GM23338 (cell line): Measurements from ENCODE around the gene TMEM43. TPM values are rescaled to one million over a fixed set of nuclear protein-coding genes. Genes with fewer than 3 reads are reported as not detected.

Source experiments
- ATAC-seq: fragments of 200-7000 bp; cut with Tn5 transposase; 3 replicates; pipeline ENCODE4 v1.9.1; 2020
- DNase-seq: peaks from one replicate; pipeline ENCODE4 v3.0.0-alpha.2; 2015; ENCODE audit warnings: low spot score
- H2AFZ ChIP-seq: fragments of 200-600 bp; sonication (generic); 2 replicates; pipeline ENCODE4 v1.8.0; 2016; ENCODE audit warnings: antibody characterized with exemption, mild to moderate bottlenecking, moderate library complexity
- H3F3A ChIP-seq: fragments of 200-600 bp; sonication (generic); replicated peaks from 2 replicates; pipeline ENCODE4 v1.8.0; 2017; ENCODE audit warnings: antibody characterized with exemption, mixed run types, low read depth
- H3K27ac ChIP-seq: fragments of 200-600 bp; sonication (generic); 2 replicates; pipeline ENCODE4 v1.6.1; 2016; ENCODE audit warnings: low read depth
- H3K27me3 ChIP-seq: fragments of 200-600 bp; sonication (generic); 2 replicates; pipeline ENCODE4 v1.8.0; 2016; ENCODE audit warnings: mild to moderate bottlenecking, mixed run types, moderate library complexity; ENCODE audit not compliant: insufficient read depth
- H3K36me3 ChIP-seq: fragments of 200-600 bp; sonication (generic); 2 replicates; pipeline ENCODE4 v1.8.0; 2016; ENCODE audit warnings: mild to moderate bottlenecking; ENCODE audit not compliant: insufficient read depth
- H3K4me1 ChIP-seq: fragments of 200-600 bp; sonication (generic); 2 replicates; pipeline ENCODE4 v1.8.0; 2016; ENCODE audit warnings: mild to moderate bottlenecking, moderate library complexity; ENCODE audit not compliant: insufficient read depth
- H3K4me2 ChIP-seq: fragments of 200-600 bp; sonication (generic); 2 replicates; pipeline ENCODE4 v1.7.1; 2017; ENCODE audit warnings: mixed run types
- H3K4me3 ChIP-seq: fragments of 200-600 bp; sonication (generic); 2 replicates; pipeline ENCODE4 v1.6.1; 2016; ENCODE audit warnings: mixed run types
- H3K79me2 ChIP-seq: fragments of 200-600 bp; sonication (generic); replicated peaks from 2 replicates; pipeline ENCODE4 v1.8.0; 2017; ENCODE audit warnings: mild to moderate bottlenecking; ENCODE audit not compliant: insufficient read depth
- H3K9me2 ChIP-seq: fragments of 200-600 bp; sonication (generic); 2 replicates; pipeline ENCODE4 v1.8.0; 2017; ENCODE audit not compliant: insufficient read depth
- H4K20me1 ChIP-seq: fragments of 200-600 bp; sonication (generic); replicated peaks from 2 replicates; pipeline ENCODE4 v1.8.0; 2017; ENCODE audit warnings: mild to moderate bottlenecking; ENCODE audit not compliant: insufficient read depth
- H3K27ac Mint-ChIP-seq: 2 replicates; pipeline ENCODE4 v1.8.0; 2020; ENCODE audit warnings: inconsistent platforms, mild to moderate bottlenecking, moderate library complexity, mixed read lengths
- H3K27me3 Mint-ChIP-seq: 3 replicates; pipeline ENCODE4 v1.8.0; 2022; ENCODE audit warnings: low read depth, mild to moderate bottlenecking, moderate library complexity, mixed read lengths, inconsistent platforms; ENCODE audit not compliant: insufficient read depth, poor library complexity
- H3K36me3 Mint-ChIP-seq: 3 replicates; pipeline ENCODE4 v1.8.0; 2021; ENCODE audit warnings: low read depth, mild to moderate bottlenecking, inconsistent platforms, moderate library complexity, mixed read lengths
- H3K4me1 Mint-ChIP-seq: 3 replicates; pipeline ENCODE4 v1.8.0; 2020; ENCODE audit warnings: mild to moderate bottlenecking, inconsistent platforms, mixed read lengths
- H3K4me3 Mint-ChIP-seq: 3 replicates; pipeline ENCODE4 v1.8.0; 2021; ENCODE audit warnings: moderate library complexity, mild to moderate bottlenecking, inconsistent platforms, mixed read lengths
- H3K9me3 Mint-ChIP-seq: 3 replicates; pipeline ENCODE4 v1.8.0; 2020; ENCODE audit warnings: moderate library complexity, mild to moderate bottlenecking, inconsistent platforms, mixed read lengths
- POLR2AphosphoS5 ChIP-seq: IDR thresholded peaks from 2 replicates; pipeline ENCODE4 v1.6.1; 2016; ENCODE audit warnings: antibody characterized with exemption, low read depth
- STAT1 ChIP-seq: IDR thresholded peaks from one replicate; pipeline ENCODE4 v1.6.1; 2016; ENCODE audit warnings: antibody characterized with exemption; ENCODE audit not compliant: unreplicated experiment
- polyA plus RNA-seq: library from polyadenylated mRNA; unstranded; fragments of >200 nt; fragmentation: Nextera tagmentation; extraction: Ambion mirVana; gene quantifications from 2 replicates; pipeline ENCODE4 v1.2.1, GENCODE V29; 2016
- total RNA-seq: library from RNA; depleted of rRNA; stranded (reverse); fragments of >200 nt; shearing (Covaris generic); gene quantifications from 2 replicates; pipeline ENCODE4 v1.2.3, GENCODE V29; 2014
- TF ChIP-seq, protein P1 (sequence below): IDR thresholded peaks from 2 replicates; pipeline ENCODE4 v1.6.1; 2016; ENCODE audit warnings: antibody characterized with exemption
- TF ChIP-seq, protein P2 (sequence below): IDR thresholded peaks from one replicate; pipeline ENCODE4 v1.6.1; 2018; ENCODE audit warnings: antibody characterized with exemption; ENCODE audit not compliant: unreplicated experiment

TMEM43 gene
- total and polyA plus RNA-seq, 2 experiments from 2014 or later, result 15.9 to 34.7 TPM

DNA sequence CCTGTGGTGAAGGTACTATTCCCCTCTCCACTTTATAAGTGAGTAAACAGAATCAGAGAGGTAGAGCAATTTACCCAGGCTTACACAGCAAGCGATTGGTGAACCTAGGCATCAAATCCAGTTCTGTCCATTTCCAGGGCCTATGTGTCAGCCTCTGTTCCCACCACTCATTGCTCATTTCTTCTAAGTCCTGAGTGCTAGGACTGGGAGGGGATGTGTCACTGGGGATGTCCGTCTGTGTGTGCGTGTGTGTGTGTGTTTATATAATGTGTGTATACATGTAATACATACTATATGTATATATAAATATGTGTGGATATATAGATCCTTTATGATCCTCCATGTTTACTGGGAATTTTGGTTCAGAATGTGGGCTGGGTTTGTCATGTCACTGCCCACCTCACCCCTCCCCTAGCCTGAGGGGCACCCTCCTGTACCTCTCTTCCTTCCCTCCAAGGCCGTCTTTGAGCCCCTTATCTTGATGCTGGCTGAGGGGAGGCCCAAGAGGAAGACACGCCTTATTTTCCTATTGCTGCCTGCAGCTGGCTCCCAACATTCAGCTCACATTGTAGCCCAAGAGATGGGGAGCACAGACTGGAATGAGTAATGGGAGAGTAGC lies 2.1 kb downstream of the TMEM43 start:
- Histone ChIP-seq H3K4me3 (no peak overlapping the region), H3K27ac (no peak overlapping the region), H3K9me2 (no peaks in the 10 kb centered on the region), H3K79me2 (peaks cover 51% of the 10 kb centered on the region), H2AFZ (no peak overlapping the region), H3K36me3 (peaks cover 4% of the 10 kb centered on the region; the same call in 1 of the 2 replicates), H4K20me1 (peaks cover 8% of the 10 kb centered on the region; the same call in 1 of the 2 replicates), H3K4me1 (peaks cover 19% of the 10 kb centered on the region), H3K4me2 (no peak overlapping the region), H3K27me3 (no peaks in the 10 kb centered on the region), H3F3A (no peaks in the 10 kb centered on the region)
- Mint-ChIP-seq H3K36me3 (peaks cover 46% of the 10 kb centered on the region), H3K27me3 (peaks cover 16% of the 10 kb centered on the region), H3K4me3 (peak overlapping the region; percentile 98; the same call in 1 of the 3 replicates), H3K27ac (no peak overlapping the region), H3K4me1 (peaks cover 27% of the 10 kb centered on the region), H3K9me3 (no peaks in the 10 kb centered on the region)
- TF ChIP-seq, protein P1, sequence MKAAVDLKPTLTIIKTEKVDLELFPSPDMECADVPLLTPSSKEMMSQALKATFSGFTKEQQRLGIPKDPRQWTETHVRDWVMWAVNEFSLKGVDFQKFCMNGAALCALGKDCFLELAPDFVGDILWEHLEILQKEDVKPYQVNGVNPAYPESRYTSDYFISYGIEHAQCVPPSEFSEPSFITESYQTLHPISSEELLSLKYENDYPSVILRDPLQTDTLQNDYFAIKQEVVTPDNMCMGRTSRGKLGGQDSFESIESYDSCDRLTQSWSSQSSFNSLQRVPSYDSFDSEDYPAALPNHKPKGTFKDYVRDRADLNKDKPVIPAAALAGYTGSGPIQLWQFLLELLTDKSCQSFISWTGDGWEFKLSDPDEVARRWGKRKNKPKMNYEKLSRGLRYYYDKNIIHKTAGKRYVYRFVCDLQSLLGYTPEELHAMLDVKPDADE, result no peak
- no peak for TF ChIP-seq POLR2AphosphoS5
- no peak for TF ChIP-seq STAT1
- ATAC-seq (no peak), DNase-seq (no peak)

DNA sequence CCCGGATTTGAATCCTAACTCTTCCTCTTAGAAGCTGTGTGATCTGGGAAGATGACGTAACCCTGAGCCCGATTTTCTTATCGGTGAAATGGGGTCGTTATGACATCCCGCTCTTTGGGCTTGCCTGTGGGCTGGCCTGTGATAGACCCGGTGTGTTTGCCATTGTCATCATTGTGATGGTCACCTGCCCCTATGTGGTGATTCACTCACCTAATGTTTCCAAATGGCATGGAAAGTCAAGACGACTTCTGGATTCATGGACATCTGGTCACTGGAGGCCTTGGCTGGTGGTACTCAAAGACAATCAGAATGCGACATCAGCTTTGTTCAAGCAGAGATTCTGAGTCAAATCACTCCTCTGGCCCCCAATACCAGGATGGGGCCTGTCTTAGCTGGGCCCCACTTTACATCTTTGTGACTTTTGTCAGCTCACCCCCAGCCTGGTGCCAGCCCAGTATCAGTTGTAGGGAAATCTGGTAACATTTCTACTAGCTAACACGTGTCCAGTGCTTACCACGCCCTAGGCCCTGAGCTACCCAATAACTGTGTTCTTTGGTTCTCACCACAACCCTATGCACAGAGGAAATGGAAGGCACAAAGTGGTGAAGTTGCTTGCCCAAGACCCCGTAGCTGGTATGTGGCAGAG lies 2.8 kb downstream of the TMEM43 start:
- Mint-ChIP-seq H3K9me3 (no peaks in the 10 kb centered on the region), H3K27ac (no peak overlapping the region), H3K27me3 (peaks cover 18% of the 10 kb centered on the region), H3K4me1 (peaks cover 22% of the 10 kb centered on the region), H3K4me3 (peak overlapping the region; percentile 14; the same call in 1 of the 3 replicates), H3K36me3 (peaks cover 48% of the 10 kb centered on the region)
- H2AFZ ChIP-seq, result no peak overlapping the region
- DNase-seq (no peak), ATAC-seq (no peak)
- peaks cover 8% of the 10 kb centered on the region; the same call in 1 of the 2 replicates for H4K20me1 ChIP-seq
- H3K27ac ChIP-seq, result no peak overlapping the region
- H3K79me2 ChIP-seq, result peaks cover 45% of the 10 kb centered on the region
- peaks cover 4% of the 10 kb centered on the region; the same call in 1 of the 2 replicates for H3K36me3 ChIP-seq
- TF ChIP-seq, protein P2, sequence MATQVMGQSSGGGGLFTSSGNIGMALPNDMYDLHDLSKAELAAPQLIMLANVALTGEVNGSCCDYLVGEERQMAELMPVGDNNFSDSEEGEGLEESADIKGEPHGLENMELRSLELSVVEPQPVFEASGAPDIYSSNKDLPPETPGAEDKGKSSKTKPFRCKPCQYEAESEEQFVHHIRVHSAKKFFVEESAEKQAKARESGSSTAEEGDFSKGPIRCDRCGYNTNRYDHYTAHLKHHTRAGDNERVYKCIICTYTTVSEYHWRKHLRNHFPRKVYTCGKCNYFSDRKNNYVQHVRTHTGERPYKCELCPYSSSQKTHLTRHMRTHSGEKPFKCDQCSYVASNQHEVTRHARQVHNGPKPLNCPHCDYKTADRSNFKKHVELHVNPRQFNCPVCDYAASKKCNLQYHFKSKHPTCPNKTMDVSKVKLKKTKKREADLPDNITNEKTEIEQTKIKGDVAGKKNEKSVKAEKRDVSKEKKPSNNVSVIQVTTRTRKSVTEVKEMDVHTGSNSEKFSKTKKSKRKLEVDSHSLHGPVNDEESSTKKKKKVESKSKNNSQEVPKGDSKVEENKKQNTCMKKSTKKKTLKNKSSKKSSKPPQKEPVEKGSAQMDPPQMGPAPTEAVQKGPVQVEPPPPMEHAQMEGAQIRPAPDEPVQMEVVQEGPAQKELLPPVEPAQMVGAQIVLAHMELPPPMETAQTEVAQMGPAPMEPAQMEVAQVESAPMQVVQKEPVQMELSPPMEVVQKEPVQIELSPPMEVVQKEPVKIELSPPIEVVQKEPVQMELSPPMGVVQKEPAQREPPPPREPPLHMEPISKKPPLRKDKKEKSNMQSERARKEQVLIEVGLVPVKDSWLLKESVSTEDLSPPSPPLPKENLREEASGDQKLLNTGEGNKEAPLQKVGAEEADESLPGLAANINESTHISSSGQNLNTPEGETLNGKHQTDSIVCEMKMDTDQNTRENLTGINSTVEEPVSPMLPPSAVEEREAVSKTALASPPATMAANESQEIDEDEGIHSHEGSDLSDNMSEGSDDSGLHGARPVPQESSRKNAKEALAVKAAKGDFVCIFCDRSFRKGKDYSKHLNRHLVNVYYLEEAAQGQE, result no peak
- H3F3A ChIP-seq, result no peaks in the 10 kb centered on the region
- no peaks in the 10 kb centered on the region for H3K27me3 ChIP-seq
- peaks cover 19% of the 10 kb centered on the region for H3K4me1 ChIP-seq
- H3K4me3 ChIP-seq, result no peak overlapping the region
- H3K9me2 ChIP-seq, result no peaks in the 10 kb centered on the region
- no peak overlapping the region for H3K4me2 ChIP-seq
